GM12878 (cell line): ENCODE data around the gene PRR9.

ENCODE experiments used
- CTCF ChIP-seq, 3 experiments: IDR thresholded peaks in 2 of 3; conservative IDR thresholded peaks in 1 of 3; 2 replicates each; pipeline ENCODE4 v1.5.1; 2011; ENCODE audit warnings: low read depth in 3 of 3, low read length in 3 of 3, mild to moderate bottlenecking in 3 of 3, control low read depth in 2 of 3, moderate library complexity in 2 of 3, inconsistent platforms in 1 of 3, mixed read lengths in 1 of 3; ENCODE audit not compliant: control insufficient read depth in 2 of 3, insufficient read depth in 1 of 3; ENCODE audit errors: extremely low read depth in 1 of 3
- DPF2 ChIP-seq: fragments of 450-650 bp; IDR thresholded peaks from 2 replicates; pipeline ENCODE4 v1.6.1; 2017; ENCODE audit warnings: mild to moderate bottlenecking
- ELK1 ChIP-seq: IDR thresholded peaks from 2 replicates; pipeline ENCODE4 v1.6.1; 2012; ENCODE audit warnings: low read depth, low read length, improper control_type of control experiment
- KDM1A ChIP-seq: fragments of 200-600 bp; sonication (generic); IDR thresholded peaks from 2 replicates; pipeline ENCODE4 v1.6.1; 2016; ENCODE audit warnings: borderline replicate concordance
- MTA3 ChIP-seq: IDR thresholded peaks from 2 replicates; pipeline ENCODE4 v1.6.1; 2012; ENCODE audit warnings: low read length, inconsistent platforms, borderline replicate concordance
- NFYA ChIP-seq: IDR thresholded peaks from 2 replicates; pipeline ENCODE4 v1.6.1; 2011; ENCODE audit warnings: low read depth, mild to moderate bottlenecking, low read length, improper control_type of control experiment, borderline replicate concordance
- NRF1 ChIP-seq: conservative IDR thresholded peaks from 2 replicates; pipeline ENCODE4 v1.6.1; 2011; ENCODE audit warnings: mild to moderate bottlenecking, low read depth, low read length, improper control_type of control experiment
- POLR2A ChIP-seq: IDR thresholded peaks from 2 replicates; pipeline ENCODE4 v1.6.1; 2011; ENCODE audit warnings: low read depth, mild to moderate bottlenecking, low read length
- REST ChIP-seq: IDR thresholded peaks from 2 replicates; pipeline ENCODE4 v1.6.1; 2012; ENCODE audit warnings: mild to moderate bottlenecking, low read depth, low read length
- SP1 ChIP-seq: IDR thresholded peaks from one replicate; pipeline ENCODE4 v1.6.1; 2011; ENCODE audit warnings: low read depth, low read length
- TAF1 ChIP-seq: IDR thresholded peaks from 2 replicates; pipeline ENCODE4 v1.6.1; 2011; ENCODE audit warnings: mild to moderate bottlenecking, low read depth, low read length, borderline replicate concordance
- USF2 ChIP-seq: IDR thresholded peaks from 2 replicates; pipeline ENCODE4 v1.6.1; 2011; ENCODE audit warnings: low read depth, low read length, improper control_type of control experiment, borderline replicate concordance
- YY1 ChIP-seq: IDR thresholded peaks from 2 replicates; pipeline ENCODE4 v1.6.1; 2011; ENCODE audit warnings: low read depth, mild to moderate bottlenecking, low read length
- ZNF592 ChIP-seq: fragments of 450-650 bp; IDR thresholded peaks from 2 replicates; pipeline ENCODE4 v1.6.1; 2017; ENCODE audit warnings: mild to moderate bottlenecking, moderate library complexity

GRCh38 chr1:153246018-153246417 is 28.6 kb downstream of the PRR9 start:
- TF ChIP-seq ZNF592: no peak
- TF ChIP-seq SP1: no peak
- TF ChIP-seq USF2: no peak
- no peak for TF ChIP-seq POLR2A
- no peak for TF ChIP-seq TAF1
- TF ChIP-seq YY1: no peak
- TF ChIP-seq REST: no peak
- no peak for TF ChIP-seq ELK1
- no peak for TF ChIP-seq DPF2
- TF ChIP-seq NRF1: no peak
- no peak for TF ChIP-seq CTCF (IDR thresholded peaks at IDR 0.05 in 2 of 3, conservative IDR thresholded peaks at IDR 0.05 in 1 of 3; ENCODE audit: control insufficient read depth in 2 of 3, extremely low read depth in 1 of 3, insufficient read depth in 1 of 3, low read depth in 3 of 3, low read length in 3 of 3)
- no peak for TF ChIP-seq NFYA
- TF ChIP-seq KDM1A: no peak
- TF ChIP-seq MTA3: no peak
